HG03097 (cell line): ENCODE measurements around the gene COL6A2.
"Not testable (repeated sequence)": the region's sequence is repeated elsewhere in the genome, so short reads cannot be mapped to it uniquely, and the experiment has no call there.

Experiments used
- ATAC-seq: cut with Tn5 transposase; IDR thresholded peaks from one replicate; pipeline ENCODE4 v1.9.1; 2021; ENCODE audit not compliant: unreplicated experiment, low FRiP score

Gene COL6A2

DNA sequence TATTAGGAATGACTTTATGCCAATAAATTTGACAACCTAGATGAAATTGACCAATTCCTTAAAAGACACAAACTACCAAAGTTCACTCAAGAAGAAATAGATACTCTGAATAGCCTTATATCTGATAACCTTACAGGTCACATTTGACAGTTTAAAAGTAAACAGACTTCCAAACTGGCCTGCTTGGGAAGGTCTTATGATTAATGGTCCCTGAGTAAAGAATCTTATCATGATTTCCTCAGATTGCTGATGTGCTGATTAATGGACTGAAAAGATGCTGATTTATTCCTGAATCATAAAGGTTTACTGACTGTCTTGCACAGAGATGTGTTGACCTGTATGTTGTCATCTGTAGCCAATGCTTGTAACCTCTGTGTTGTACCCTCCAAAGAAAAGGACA is 67.2 kb downstream of the COL6A2 start:
- ATAC-seq, result no peak

DNA sequence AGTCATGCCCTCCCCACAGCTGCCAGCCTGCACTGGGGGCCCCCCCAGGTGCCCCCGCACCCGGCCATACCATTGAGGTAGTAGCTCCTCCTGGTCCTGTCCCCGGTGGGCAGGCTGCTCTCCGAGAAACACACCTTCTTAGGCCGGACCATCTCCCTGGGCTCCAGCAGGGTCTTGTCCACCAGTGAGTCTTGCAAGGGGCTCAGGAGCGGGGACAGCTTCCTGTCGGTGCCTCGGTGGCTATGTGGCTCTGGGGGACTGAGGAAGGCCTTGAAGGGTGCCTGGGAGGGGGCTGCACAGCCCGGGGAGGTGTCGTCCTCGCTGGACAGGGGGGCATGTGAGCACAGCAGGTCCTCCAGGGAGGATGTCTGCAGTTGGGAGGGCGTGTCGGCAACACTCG is 70.3 kb downstream of the COL6A2 start:
- no peak for ATAC-seq

DNA sequence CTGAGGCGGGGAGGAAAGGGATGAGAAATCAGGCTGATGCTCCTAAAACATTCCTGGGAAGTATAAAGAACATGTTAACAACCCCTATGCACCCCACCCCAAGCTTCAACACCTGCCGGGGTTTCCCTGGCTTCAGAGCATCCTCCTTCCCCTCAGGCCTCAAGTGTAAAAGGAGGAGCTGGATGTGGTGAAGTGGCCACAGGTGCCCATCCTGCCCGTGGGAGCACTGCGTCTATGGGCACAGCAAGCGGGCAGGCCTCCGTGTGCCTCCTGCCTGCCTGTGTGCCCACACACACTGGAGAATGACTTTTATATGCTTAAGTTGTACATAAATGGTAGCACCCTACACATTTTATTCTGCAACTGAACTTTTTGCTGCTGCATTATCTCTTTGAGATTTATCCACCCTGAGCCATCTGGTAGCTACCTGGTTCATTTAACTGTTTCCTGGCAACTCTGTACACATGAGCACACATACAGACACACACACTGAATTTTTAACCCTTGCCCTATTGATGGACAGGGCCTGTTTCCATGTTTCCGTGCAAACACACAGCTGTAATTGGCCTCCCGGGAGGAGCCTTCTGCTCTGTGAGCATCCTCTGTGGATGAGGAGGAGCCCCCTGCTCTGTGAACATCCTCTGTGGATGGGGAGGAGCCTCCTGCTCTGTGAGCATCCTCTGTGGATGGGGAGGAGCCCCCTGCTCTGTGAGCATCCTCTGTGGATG is 70.9 kb downstream of the COL6A2 start:
- no peak for ATAC-seq

DNA sequence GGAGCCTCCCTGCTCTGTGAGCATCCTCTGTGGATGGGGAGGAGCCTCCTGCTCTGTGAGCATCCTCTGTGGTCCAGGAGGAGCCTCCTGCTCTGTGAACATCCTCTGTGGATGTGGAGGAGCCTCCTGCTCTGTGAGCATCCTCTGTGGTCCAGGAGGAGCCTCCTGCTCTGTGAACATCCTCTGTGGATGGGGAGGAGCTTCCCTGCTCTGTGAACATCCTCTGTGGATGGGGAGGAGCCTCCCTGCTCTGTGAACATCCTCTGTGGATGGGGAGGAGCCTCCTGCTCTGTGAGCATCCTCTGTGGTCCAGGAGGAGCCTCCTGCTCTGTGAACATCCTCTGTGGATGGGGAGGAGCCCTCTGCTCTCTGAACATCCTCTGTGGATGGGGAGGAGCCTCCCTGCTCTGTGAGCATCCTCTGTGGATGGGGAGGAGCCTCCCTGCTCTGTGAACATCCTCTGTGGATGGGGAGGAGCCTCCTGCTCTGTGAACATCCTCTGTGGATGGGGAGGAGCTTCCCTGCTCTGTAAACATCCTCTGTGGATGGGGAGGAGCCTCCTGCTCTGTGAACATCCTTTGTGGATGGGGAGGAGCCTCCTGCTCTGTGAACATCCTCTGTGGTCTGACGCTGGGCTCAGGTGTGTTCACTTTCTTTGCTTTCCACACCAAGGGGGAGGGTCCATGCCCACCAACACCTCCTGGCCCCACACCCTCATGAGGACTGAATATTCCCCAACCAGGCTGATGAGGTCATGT is 72.7 kb downstream of the COL6A2 start:
- not testable (repeated sequence) for ATAC-seq

DNA sequence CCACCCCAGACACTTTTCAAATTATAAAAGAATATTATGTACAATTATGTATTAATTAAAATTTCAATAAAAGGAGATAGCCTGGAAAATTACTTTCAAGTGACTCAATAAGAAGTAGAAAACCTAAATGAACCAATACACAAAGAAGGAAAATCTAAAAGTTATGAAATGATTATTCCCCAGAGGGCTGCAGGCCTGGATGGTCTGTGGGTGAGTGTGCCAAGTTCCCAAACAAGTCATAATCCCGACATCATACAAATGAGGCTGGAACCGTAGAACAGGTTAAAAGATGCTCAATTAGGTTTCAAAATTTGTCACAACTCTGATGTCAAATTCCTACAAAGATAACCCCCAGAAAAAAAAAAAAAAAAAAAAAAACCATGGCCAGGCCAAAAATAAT is 73.7 kb downstream of the COL6A2 start:
- no peak for ATAC-seq

DNA sequence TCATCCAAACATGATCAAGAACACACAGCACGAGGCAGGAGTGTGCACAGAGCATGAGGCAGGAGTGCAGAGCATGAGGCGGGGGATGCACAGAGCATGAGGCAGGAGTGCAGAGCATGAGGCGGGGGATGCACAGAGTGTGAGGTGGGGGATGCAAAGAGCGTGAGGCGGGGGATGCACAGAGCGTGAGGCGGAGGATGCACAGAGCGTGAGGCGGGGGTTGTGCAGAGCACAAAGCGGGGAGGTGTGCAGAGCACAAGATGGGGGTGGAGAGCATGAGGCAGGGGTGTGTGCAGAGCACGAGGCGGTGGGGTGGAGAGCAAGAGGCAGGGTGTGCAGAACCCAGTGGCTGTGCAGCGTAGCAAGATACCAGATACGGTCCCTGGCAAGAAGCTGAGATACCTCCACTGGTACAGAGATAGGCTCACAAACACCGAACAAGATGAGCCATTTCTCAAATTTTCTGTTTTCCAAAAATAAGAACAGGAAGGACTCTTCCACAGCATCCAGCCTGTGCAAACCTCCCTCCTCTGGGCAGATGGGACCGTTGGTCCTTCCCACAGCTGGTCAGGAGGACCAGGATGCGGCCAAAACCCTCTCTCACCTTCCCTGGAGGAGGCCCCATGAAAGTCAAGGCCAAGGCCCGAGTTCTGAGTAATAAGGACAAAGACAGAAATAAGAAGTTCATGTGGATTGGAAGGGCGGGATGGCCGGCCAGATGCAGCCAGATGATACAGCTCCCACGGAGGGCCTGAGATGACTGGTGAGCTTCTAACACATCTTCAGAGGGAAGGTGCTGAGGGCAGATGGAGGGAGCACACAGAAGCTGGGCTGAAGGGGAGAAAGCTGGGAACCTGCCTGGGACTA is 74.3 kb downstream of the COL6A2 start:
- no peak for ATAC-seq

DNA sequence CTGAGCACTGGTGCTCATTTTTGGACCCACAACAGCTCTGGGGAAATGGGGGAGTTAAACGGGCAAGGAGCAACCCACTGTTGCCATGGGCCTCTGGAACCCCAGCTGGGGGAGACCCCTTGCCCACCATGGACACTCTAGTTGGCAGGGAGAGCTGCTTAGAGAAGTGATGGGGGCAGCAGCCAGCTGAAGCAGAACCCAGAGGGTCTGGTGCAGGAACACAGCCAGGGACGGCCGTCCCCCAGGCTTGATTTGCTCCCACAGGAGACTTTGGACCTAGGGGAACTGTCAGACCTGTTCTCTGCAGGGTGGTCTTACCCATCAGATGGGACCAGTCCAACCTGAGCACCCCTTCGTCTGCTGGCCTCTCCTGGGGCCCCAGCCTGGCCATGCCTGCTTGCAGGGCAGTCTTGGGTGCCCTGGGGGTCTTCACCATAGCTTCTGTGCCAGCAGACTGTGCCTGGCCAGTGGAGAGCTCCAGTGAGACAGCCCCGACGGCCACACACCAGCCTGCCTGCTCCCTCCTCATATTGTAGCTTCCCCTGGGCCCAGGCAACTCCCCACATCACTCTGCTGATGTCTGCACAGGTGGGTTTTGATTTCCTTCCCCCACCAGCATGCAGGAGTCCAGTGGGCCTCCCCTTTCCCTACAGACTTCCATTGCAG is 75.1 kb downstream of the COL6A2 start:
- no peak for ATAC-seq

DNA sequence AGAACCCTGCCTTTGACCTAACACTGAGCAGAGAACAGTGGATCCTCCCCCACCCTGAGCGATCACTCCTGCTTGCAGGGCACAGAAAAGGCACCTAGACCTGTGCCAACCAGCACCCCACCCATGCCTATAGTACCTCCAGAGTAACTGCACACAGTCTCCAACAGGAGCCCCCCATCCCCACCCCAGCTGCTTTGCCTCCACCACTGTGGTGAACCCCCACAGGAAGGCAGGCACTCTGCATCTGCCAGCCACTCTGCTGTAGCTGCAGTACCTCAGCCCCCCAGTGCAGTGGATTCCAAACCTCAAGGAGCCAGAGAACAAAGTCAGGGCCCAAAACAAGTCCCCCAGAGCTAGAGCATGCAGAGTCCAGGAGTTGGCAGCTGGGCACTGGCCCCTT is 75.7 kb downstream of the COL6A2 start:
- no peak for ATAC-seq

DNA sequence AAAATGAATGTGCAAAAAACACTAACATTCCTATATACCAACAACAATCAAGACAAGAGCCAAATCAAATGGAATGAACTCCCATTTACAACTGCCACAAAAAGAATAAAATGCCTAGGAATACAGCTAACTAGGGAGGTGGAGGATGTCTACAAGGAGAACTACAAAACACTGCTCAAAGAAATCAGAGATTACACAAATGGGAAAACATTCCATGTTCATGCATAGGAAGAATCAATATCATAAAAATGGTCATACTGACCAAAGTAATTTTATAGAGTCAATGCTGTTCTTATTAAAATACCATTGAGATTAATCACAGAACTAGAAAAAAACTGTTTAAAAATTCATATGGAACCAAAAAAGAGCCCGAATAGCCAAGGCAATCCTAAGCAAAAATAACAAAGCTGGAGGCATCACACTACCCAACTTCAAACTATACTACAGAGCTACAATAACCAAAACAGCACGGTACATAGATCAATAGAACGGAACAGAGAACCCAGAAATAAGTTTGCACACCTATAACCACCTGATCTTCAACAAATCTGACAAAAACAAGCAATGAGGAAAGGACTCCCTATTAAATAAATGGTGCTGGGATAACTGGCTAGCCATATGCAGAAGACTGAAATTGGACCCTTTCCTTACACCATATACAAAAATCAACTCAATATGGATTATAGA is 78.7 kb downstream of the COL6A2 start:
- not testable (repeated sequence) for ATAC-seq

DNA sequence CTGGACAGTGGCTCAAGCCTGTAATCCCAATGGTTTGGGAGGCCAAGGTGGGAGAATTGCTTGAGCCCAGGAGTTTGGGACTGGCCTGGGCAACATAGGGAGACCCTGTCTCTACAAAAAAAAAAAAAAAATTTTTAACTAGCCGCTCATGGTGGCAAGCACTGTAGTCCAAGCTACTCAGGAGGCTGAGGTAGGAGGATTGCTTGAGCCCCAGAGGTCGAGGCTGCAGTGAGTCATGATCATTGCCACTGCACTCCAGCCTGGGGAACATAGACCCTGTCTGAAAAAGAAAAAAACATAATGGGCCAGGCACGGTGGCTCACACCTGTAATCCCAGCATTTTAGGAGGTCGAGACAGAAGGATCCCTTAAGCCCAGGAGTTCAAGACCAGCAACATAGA is 81.0 kb downstream of the COL6A2 start:
- no peak for ATAC-seq
